ENCODE data around the gene TRAPPC12.

- TF ChIP-seq CTCF (optimal IDR thresholded peaks at IDR 0.05 in 1 of 3, IDR thresholded peaks at IDR 0.05 in 1 of 3, conservative IDR thresholded peaks at IDR 0.05 in 1 of 3; ENCODE audit: extremely low read depth in 1 of 3, insufficient read depth in 2 of 3, low read length in 3 of 3), result no peak
- no peak for TF ChIP-seq EZH2 (IDR thresholded peaks at IDR 0.05; ENCODE audit: low read length)
Measured at GRCh38 chr2:3489764-3490115, 110.2 kb downstream of the TRAPPC12 start.
